Activated CD8-positive, alpha-beta memory T cell treated with anti-CD3 and anti-CD28 coated beads, Interleukin-2, amount 50 U/mL, for 24 hours (primary cell): Measurements from ENCODE around the gene H2BW2.
"Not testable (repeated sequence)": the region's sequence is repeated elsewhere in the genome, so short reads cannot be mapped to it uniquely, and the experiment has no call there.

Source experiments
- DNase-seq: peaks from one replicate; pipeline ENCODE4 v3.0.0-alpha.2; 2020; ENCODE audit errors: extremely low read depth

The H2BW2 gene

GRCh38 chrX:104039689-104040505, at the start of gene H2BW2:
Gene H2BW2, plus strand, starts transcription at chrX:104039956. Its CDS starts 39 bp downstream, at chrX:104039995.
- DNase-seq: no peak

- DNase-seq: no peak
Measured at GRCh38 chrX:103999234-103999633, 40.5 kb upstream of the H2BW2 start.

GRCh38 chrX:104008831-104009230, 30.9 kb upstream of the H2BW2 start:
- DNase-seq: no peak

GRCh38 chrX:104013158-104013557, 26.6 kb upstream of the H2BW2 start:
- DNase-seq: no peak

GRCh38 chrX:104013606-104014005, 26.1 kb upstream of the H2BW2 start, which contains the start of gene H2BW1:
Gene H2BW1, minus strand, starts transcription at chrX:104013708. Its CDS starts 132 bp downstream, at chrX:104013576.
- no peak for DNase-seq

- DNase-seq: not testable (repeated sequence)
Measured at GRCh38 chrX:104015576-104015975, 24.2 kb upstream of the H2BW2 start.

- DNase-seq: no peak
Measured at GRCh38 chrX:104018126-104018525, 21.6 kb upstream of the H2BW2 start.

- no peak for DNase-seq
Measured at GRCh38 chrX:104041003-104041402, 1.2 kb downstream of the H2BW2 start.

GRCh38 chrX:104045642-104046041, 5.9 kb downstream of the H2BW2 start:
- no peak for DNase-seq

GRCh38 chrX:104047171-104047570, 7.4 kb downstream of the H2BW2 start:
- no peak for DNase-seq

- DNase-seq: not testable (repeated sequence)
Measured at GRCh38 chrX:104054956-104055355, 15.2 kb downstream of the H2BW2 start.

GRCh38 chrX:104062636-104063035, 22.9 kb downstream of the H2BW2 start:
- not testable (repeated sequence) for DNase-seq

GRCh38 chrX:104075778-104076445, 36.2 kb downstream of the H2BW2 start, which contains the start of gene TMSB15C:
Gene TMSB15C, minus strand, starts transcription at chrX:104076236.
- DNase-seq: not testable (repeated sequence)

- DNase-seq: not testable (repeated sequence)
Measured at GRCh38 chrX:104077854-104078253, 38.1 kb downstream of the H2BW2 start.

GRCh38 chrX:104084063-104084462, 44.3 kb downstream of the H2BW2 start:
- no peak for DNase-seq

- DNase-seq: no peak
Measured at GRCh38 chrX:104084534-104085277, 45.0 kb downstream of the H2BW2 start.

GRCh38 chrX:104085477-104085876, 45.7 kb downstream of the H2BW2 start:
- DNase-seq: no peak

GRCh38 chrX:104085919-104086318, 46.2 kb downstream of the H2BW2 start:
- DNase-seq: no peak
